RKO (cell line): ENCODE data around the gene KIF21A.

Source experiments
- DNase-seq: peaks from one replicate; pipeline ENCODE4 v3.0.0-alpha.2; 2016; ENCODE audit warnings: low spot score

The KIF21A gene

GRCh38 chr12:39440101-39440500, 2.8 kb downstream of the KIF21A start:
- no peak for DNase-seq

- DNase-seq = no peak
Measured at GRCh38 chr12:39435531-39435930, 7.4 kb downstream of the KIF21A start.

GRCh38 chr12:39431797-39432196, 11.1 kb downstream of the KIF21A start:
- no peak for DNase-seq

- no peak for DNase-seq
Measured at GRCh38 chr12:39431002-39431796, 11.7 kb downstream of the KIF21A start.

- DNase-seq = no peak
Measured at GRCh38 chr12:39429809-39430208, 13.1 kb downstream of the KIF21A start.

- no peak for DNase-seq
Measured at GRCh38 chr12:39427360-39427808, 15.5 kb downstream of the KIF21A start.

GRCh38 chr12:39426636-39427240, 16.2 kb downstream of the KIF21A start:
- no peak for DNase-seq

GRCh38 chr12:39420043-39420442, 22.9 kb downstream of the KIF21A start:
- DNase-seq = no peak

- DNase-seq = no peak
Measured at GRCh38 chr12:39419471-39419870, 23.4 kb downstream of the KIF21A start.

- no peak for DNase-seq
Measured at GRCh38 chr12:39417916-39418315, 25.0 kb downstream of the KIF21A start.

GRCh38 chr12:39413836-39414771, 28.8 kb downstream of the KIF21A start:
- no peak for DNase-seq

- DNase-seq = no peak
Measured at GRCh38 chr12:39412210-39412609, 30.7 kb downstream of the KIF21A start.

GRCh38 chr12:39406262-39406661, 36.7 kb downstream of the KIF21A start:
- DNase-seq = no peak

GRCh38 chr12:39405580-39405979, 37.3 kb downstream of the KIF21A start:
- DNase-seq = no peak

GRCh38 chr12:39404000-39404399, 38.9 kb downstream of the KIF21A start:
- no peak for DNase-seq

- DNase-seq = no peak
Measured at GRCh38 chr12:39403376-39403775, 39.5 kb downstream of the KIF21A start.

GRCh38 chr12:39402922-39403321, 40.0 kb downstream of the KIF21A start:
- no peak for DNase-seq

GRCh38 chr12:39401459-39401858, 41.5 kb downstream of the KIF21A start:
- DNase-seq = no peak

- DNase-seq = no peak
Measured at GRCh38 chr12:39395866-39396265, 47.1 kb downstream of the KIF21A start.

- DNase-seq = no peak
Measured at GRCh38 chr12:39393890-39394289, 49.0 kb downstream of the KIF21A start.

GRCh38 chr12:39393179-39393578, 49.7 kb downstream of the KIF21A start:
- DNase-seq = no peak

- no peak for DNase-seq
Measured at GRCh38 chr12:39392154-39392925, 50.6 kb downstream of the KIF21A start.
